ENCODE data around the gene CNGA3. TPM values are rescaled to one million over a fixed set of nuclear protein-coding genes. Genes with fewer than 3 reads are reported as not detected.

The CNGA3 gene
- total and polyA plus RNA-seq, 10 of the 15 experiments (the other 5 are each of a cell fraction or from before 2014, with no cell fraction given), result not detected

DNA sequence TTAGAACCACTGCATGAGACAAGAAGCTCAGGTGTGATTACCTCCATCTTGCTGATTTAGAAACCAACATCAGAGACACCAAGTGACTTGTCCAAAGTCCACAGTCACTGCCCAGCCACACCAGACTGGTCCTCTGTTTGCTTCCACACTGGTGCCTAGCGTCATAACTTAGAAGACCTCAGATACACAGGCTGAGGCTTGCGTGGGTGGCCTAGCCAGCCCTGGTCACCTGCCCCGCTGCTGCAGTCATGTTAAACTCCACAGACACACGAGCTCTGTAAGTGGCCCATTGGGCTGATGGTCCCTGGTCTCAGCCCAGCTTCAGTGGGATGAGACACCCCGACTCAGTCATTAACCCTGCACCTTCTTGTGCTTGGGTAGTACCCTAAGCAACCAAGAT, 47.1 kb downstream of the CNGA3 start (continued):
- TF ChIP-seq, protein P1, sequence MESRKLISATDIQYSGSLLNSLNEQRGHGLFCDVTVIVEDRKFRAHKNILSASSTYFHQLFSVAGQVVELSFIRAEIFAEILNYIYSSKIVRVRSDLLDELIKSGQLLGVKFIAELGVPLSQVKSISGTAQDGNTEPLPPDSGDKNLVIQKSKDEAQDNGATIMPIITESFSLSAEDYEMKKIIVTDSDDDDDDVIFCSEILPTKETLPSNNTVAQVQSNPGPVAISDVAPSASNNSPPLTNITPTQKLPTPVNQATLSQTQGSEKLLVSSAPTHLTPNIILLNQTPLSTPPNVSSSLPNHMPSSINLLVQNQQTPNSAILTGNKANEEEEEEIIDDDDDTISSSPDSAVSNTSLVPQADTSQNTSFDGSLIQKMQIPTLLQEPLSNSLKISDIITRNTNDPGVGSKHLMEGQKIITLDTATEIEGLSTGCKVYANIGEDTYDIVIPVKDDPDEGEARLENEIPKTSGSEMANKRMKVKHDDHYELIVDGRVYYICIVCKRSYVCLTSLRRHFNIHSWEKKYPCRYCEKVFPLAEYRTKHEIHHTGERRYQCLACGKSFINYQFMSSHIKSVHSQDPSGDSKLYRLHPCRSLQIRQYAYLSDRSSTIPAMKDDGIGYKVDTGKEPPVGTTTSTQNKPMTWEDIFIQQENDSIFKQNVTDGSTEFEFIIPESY (IDR thresholded peaks at IDR 0.05), result no peak
- no peak for TF ChIP-seq NBN (IDR thresholded peaks at IDR 0.05)
- no peak for TF ChIP-seq ATF7 (IDR thresholded peaks at IDR 0.05; ENCODE audit: low read depth)
- no peak for TF ChIP-seq SREBF1 (IDR thresholded peaks at IDR 0.05; ENCODE audit: low read length)
- no peak for TF ChIP-seq RAD21 (IDR thresholded peaks at IDR 0.05; ENCODE audit: insufficient read depth, low read depth, low read length)
- no peak for TF ChIP-seq JUNB (IDR thresholded peaks at IDR 0.05)
- no peak for TF ChIP-seq RB1 (IDR thresholded peaks at IDR 0.05; ENCODE audit: borderline replicate concordance)
- TF ChIP-seq, protein P2, sequence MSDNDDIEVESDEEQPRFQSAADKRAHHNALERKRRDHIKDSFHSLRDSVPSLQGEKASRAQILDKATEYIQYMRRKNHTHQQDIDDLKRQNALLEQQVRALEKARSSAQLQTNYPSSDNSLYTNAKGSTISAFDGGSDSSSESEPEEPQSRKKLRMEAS (IDR thresholded peaks at IDR 0.05; ENCODE audit: low read depth, low read length), result no peak

DNA sequence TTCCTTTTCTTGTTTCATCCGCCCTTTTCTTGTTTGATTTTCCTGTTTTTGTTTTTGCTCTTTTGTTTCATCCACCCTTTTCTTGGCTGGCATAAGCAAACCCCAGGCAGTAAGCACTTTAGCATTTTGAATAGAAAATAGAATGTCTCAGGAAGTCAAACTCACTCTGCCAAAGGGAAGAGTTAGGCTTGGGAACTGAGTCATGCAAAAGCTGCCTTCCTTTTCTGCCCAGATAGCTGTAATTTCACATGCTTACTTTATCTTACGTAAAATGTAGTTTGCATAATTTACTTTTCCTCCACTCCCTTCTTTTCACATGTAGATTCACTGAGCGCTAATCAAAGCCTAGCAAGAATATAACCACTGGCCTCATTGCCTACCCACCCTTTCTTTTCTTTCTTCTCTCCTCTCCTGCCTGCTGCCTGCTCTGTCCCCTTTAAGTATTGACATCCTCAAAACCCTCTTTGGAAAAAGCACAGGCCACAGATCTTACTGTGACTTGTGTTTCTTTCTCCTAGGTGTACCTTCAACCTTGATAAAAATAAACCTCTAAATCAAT, 48.4 kb downstream of the CNGA3 start:
- peaks cover 0 to 2% of the 10 kb centered on the region in 2 experiments; a peak in 2 of 4 replicates for H3K27me3 ChIP-seq (replicated peaks in 1 of 2; ENCODE audit: control insufficient read depth in 2 of 2, insufficient read depth in 2 of 2, low read length in 1 of 2)
- no peaks in the 10 kb centered on the region for H3K4me1 ChIP-seq (ENCODE audit: control insufficient read depth, insufficient read depth, low read length)
- ChIA-PET SMC1A (ENCODE audit: uncharacterized antibody, unreplicated experiment) (no interaction called here), CTCF (no interaction called here), RAD21 (ENCODE audit: unreplicated experiment) (no interaction called here), POLR2A (interaction anchor here (0.7 kb wide), 1 partner anchor 236 kb away, joined by 3 read pairs; no protein-coding TSS in a partner anchor)
- H3K9me3 ChIP-seq (replicated peaks; ENCODE audit: control insufficient read depth, insufficient read depth, low read length), result no peaks in the 10 kb centered on the region
- no peak overlapping the region for H3K4me2 ChIP-seq (ENCODE audit: control insufficient read depth, insufficient read depth)
- WGBS (ENCODE audit: insufficient coverage, insufficient replicate concordance, low lambda C conversion rate, missing lambda C conversion rate), result 55% methylated on average over 3 of the region's 3 CpGs
- no peak overlapping the region for H2AFZ ChIP-seq (ENCODE audit: control insufficient read depth, low read depth, low read length)
- TF ChIP-seq ESRRA (IDR thresholded peaks at IDR 0.05; ENCODE audit: low read length) (no peak), NR2C1 (IDR thresholded peaks at IDR 0.05) (no peak), RAD21 (IDR thresholded peaks at IDR 0.05; ENCODE audit: insufficient read depth, low read depth, low read length) (no peak)
- intact Hi-C loops (cut with micrococcal nuclease; ENCODE audit: unreplicated experiment), result no loop called here
- in situ Hi-C loops (cut with MboI), result no loop called here
- H3K79me2 ChIP-seq (ENCODE audit: control insufficient read depth, insufficient read depth, low read length), result no peaks in the 10 kb centered on the region
- no peaks in the 10 kb centered on the region for H4K20me1 ChIP-seq (ENCODE audit: control insufficient read depth, insufficient read depth)
- no peak overlapping the region for H3K4me3 ChIP-seq
- H3K27ac ChIP-seq (ENCODE audit: control insufficient read depth, insufficient read depth), result no peak overlapping the region
- no peak overlapping the region for H3K9ac ChIP-seq (ENCODE audit: control insufficient read depth, insufficient read depth, low read length)
- no peaks in the 10 kb centered on the region for H3K36me3 ChIP-seq (ENCODE audit: control insufficient read depth in 2 of 2, insufficient read depth in 2 of 2, low read length in 1 of 2)
- no peak for DNase-seq (ENCODE audit: low read depth, low spot score)
- FAIRE-seq, result no peak
- ATAC-seq, result no peak
- BruUV-seq (replicated peaks), result no TSS peak
